GM21528 (cell line): Measurements from ENCODE around the gene CAMK2D.

ENCODE experiments used
- ATAC-seq: cut with Tn5 transposase; IDR thresholded peaks from one replicate; pipeline ENCODE4 v1.9.1; 2021; ENCODE audit warnings: mild to moderate bottlenecking, moderate library complexity; ENCODE audit not compliant: unreplicated experiment, low FRiP score

CAMK2D gene

DNA sequence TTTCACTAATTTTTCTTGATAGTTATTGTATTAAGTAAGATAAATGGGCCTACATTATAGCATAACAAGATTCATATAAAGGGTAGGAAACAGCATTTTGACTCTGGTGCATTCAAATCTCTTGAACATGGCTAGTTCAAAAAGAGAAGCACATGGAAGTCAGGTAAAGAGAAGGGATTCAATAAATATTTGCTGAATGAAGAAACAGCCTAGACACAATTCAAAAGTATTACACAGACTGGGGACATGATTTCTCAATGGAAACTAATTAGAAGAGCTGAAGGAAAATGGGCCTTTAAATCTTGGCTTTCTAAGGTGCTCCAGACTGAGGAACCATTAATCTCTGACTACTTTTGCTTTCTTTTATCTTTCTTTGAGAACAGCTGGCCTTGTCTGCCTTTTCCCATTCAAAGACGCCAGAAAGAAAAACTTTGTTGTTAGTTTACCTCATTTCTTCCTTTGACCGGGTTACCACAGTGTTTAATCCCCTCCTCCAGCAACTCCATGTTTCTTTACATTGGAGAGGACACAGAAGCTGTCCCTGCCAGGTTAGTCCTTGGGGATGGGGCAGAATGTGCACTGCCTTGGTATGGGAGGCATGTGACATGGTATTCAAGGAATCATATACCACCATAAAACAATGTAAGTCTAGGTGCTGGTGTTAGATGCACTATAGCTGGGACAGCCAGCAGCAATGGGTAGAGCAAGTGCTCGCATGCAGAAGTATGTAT, 264.2 kb downstream of the CAMK2D start:
- no peak for ATAC-seq

DNA sequence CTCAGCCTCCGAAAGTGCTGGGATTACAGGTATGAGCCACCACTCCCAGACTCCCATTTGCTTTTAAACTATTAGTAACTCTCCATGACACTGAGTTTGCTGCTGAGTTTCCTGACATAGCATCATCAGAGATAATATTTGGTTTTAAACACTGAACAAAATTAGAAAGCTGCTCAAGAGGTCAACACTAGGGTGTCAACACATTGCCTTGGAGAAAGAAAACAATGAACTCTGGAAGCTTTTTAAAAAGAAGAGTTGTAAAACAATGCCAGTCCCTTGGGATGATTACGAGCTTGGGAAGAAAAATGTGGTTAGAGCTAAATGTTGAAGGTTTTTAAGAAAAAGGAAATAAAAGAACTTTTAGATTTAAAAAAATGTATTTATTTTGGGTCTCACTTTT, 264.8 kb downstream of the CAMK2D start:
- no peak for ATAC-seq

DNA sequence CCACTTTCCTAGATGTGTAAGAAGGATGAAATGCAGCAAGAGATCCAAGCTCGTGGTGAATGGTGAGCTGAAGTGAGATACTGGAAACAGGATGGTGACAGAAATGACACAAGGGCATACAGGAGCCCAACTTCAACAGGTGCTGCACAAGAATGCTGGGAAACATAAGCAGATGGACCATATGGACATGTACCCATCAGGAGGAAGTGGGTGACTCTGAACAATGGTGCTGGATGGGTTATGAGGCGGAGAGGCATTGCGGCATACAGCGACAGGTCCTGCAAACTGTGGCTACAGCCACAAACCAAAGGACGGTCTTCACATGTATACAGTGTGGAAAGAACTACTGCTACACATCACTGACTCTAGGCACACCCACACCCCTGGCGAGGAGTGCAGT, 265.7 kb downstream of the CAMK2D start:
- no peak for ATAC-seq

DNA sequence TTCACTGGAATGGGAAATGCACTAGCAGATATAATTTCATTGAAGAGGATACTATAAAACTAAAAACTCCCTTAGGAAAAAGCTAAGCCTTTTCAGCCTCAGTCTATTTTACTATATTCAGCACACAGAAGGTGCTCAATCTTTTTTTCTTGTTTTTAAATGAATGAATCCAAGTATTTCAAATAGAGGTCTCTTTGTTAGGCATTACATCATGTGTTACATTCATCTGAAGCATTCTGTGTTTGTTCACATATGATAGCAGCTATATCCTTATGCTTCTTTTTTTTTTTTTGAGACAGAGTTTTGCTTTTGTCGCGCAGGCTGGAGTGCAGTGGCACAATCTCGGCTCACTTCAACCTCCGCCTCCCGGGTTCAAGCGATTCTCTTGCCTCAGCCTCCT, 278.4 kb downstream of the CAMK2D start:
- no peak for ATAC-seq

DNA sequence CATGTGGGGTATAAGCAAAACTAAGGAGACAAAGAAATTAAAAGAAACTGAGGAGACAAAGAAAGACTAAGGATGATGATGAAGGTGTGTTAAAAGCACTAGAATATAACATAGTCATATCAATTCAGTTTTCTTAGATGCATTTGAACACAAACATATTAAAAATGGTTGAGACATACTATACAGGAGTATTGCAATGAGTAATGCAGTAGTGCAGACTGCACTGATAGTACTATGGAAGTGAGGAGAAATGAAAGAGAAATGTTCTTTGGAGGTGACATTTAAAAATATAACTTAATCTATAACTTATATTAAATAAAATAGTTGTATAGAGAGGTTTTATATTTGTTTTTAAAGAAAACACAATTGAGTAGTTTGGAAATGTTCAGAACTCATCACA, 279.2 kb downstream of the CAMK2D start:
- ATAC-seq = no peak

DNA sequence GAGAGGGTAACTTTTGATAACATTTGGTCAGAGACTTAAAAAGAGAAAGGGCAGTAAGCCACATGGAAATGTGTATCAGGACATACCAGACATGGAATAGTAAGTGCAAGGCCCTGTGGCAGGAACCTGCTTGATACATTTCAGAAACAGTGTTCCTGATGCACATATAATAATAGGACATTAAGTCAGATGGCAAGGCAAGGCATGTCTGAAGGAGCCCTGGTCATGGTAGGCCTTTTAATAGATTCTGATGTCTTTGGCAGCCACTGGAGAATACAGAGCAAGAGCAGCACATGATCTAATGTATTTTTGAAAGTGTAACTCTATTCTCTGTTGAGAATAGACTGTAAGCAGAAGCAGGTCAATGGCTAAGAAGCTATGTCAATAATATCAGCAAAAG, 279.7 kb downstream of the CAMK2D start:
- no peak for ATAC-seq

DNA sequence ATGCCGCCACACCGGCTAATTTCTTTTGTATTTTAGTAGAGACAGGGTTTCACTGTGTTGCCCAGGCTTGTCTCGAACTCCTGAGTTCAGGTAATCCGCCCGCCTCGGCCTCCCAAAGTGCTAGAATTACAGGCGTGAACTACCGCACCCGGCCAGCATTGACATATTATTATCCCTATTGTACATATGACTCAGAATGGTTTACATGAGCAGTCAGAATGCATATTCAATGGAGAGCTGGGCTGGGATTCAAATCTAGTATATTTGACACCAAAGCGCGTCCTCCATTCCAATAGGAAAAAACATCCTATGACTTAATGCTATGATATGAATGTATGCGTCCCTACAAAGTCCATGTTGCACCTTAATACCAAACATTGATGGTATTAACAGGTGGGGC, 281.4 kb downstream of the CAMK2D start:
- no peak for ATAC-seq

DNA sequence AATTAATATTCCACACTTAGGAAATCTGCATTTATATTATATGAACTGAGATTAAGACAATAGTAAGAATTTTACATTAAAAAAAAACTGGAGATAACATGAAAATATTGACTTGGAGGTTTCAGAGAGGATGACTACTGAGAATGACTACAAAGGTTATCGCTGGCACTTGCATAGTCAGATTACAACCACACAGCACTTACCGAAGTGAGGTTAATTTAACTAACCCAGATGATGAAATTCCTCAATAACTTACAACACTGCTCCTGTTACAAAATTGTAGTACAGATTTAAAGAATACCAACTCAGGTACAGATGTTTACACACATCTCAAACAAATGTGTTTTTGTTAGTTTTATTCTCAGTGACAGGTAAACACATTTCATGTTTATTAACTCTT, 283.5 kb downstream of the CAMK2D start:
- no peak for ATAC-seq

DNA sequence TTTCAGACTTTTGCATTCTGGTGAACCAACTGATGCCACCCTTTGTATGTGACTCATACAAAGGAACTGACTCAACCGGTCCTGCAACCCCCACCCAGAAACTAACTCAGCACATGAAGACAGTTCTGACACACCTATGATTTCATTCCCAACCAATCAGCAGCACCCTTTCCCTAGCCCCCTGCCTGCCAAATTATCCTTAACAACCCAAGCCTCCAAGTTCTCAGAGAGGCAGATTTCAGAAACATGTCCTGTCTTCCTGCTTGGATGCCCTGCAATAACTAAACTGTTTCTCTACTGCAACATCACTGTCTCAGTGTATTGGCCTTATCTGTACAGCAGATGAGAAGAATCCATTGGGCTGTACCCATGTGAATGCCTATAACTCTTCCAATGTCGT, 284.7 kb downstream of the CAMK2D start:
- no peak for ATAC-seq

DNA sequence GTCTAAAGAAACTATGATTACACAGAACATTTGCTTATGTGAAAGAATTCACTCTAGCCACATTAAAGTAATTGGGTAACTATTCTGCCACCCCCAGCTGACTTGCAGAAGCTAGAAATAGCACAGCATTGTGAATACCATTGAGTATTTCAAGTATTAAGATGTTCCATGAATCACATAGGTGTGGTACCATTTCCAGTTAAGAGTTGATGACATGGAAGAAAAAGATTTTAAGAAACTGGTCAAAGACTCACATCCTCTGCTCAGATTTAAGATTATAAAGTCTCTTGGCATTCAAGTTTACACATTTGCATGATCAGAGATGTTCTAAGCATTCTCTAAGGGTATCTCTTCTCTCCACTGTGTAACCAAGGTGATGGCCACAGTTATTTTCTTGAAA, 287.5 kb downstream of the CAMK2D start:
- ATAC-seq = no peak

DNA sequence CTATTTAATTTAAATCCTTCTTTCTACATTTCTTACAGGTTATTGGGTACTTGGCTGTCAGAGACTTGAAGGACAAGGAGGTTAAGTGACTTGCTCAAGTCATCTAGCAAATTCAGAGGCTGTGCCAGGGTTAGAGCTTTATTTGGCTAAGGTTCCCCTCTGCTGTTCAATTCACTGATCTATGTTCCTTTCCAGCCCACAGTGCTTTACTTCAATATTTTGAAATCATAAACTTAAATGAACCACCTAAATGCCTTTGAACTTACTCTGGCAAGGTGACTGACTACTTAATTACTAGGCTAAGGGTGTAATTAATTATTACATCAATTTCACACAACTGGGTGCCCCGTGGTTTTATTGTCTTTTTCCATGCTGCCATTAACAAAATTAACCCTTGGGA, 288.7 kb downstream of the CAMK2D start:
- no peak for ATAC-seq

DNA sequence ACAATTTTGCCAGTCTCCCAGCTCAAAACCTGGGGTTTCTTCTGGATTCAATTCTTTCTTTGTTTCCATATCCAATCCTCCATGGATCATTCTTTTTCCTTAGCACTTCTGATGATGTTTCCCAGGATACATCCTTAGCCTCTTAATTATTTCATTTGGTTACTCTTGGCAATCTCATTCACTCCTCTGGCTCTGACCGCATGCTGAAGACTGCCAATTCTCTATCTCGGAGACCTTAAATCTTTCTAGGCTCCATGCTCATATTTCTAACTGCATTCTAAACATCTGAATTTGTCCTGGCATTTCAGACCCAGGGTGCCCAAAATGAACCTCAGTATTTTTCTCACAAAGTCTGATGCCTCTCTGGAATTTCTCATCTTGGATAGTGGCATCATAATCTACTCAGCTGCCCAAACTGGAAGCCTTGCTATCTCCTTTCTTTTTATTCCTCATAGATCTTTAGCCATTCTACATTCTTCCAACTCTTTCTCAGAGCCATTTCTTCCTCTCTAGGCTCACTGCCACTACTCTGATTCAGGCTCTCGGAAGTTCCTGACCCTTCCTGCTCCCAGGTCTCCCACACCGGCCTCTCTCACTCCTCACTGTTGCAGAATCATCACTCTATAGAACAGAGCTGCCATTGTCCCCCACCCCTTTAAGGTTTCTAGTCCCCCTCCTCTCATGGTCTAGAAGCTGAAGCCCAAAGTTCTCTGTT, 290.2 kb downstream of the CAMK2D start:
- ATAC-seq = no peak

DNA sequence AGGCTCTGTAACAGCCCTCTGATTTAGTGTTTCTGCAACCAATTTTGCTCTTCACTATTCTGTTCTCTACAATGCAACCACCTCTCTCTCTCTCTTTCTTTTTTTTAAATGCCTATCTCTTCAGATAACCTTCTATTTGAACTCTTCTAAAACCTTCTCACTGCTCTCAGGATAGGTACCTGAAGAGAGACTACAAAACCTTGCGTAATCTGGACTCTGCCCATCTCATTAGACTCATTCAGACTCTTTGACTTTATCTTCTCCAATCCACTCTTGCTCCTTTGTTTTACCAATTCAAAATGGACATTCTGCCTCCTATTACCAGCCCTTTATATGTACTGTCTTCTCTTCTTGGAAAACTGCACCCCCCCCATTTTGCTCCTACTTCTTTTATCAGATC, 291.6 kb downstream of the CAMK2D start:
- ATAC-seq = no peak

DNA sequence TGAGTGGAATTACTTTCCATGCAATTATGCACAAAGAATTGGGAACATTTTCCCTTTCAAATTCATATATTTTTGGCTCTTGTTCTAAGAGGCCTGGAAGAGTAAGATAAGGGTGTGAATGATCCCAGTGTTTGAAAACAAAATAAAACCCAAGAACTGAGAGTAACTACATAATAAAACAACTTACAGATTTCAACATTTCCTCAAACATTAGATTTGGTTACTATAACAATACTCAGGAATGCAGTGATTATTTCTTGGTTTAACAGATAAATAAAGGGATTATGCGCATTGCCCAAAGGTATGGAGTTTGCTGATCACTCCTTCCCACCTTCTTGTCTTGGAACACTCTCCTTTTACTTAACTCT, 292.5 kb downstream of the CAMK2D start:
- ATAC-seq = no peak

DNA sequence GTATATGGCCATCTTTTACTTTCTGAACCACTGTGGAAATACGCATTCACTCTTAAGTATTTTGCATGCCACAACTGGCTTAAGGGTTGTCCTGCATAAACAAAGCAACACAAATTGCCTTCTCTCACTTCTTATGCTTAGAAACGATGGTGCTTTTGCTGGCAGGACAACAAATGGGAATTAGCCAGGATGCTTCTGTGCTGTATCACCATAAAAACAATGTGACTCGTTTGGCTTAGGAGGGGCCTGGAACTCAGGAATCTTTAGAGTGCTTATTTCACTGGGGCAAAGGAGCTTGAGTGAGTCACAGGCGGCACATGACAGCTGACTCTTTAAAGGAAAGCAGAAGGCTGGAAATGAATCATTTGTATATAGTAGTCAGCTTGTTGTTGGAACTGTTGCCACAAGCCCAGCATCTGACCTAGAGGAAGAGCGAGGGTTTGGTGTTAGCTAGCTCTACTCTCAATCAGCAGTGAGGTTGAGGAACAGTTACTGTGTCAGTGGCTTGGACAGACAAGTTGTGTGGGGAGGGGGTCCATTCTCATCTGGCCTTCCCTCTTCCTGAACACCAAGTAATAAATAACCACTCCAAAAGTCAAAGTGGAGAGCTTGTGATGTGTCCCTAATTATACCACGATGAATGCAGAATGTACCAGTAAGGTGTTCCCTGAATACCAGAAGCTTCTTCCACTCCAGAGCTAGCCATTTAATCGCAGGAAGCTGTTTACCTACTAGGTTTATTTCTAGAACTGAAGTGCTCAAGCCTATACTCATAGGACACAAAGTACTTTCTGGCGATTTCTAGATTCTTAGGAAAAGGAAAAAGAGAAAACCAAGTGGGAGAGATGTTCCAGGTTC, 293.1 kb downstream of the CAMK2D start:
- ATAC-seq = no peak

DNA sequence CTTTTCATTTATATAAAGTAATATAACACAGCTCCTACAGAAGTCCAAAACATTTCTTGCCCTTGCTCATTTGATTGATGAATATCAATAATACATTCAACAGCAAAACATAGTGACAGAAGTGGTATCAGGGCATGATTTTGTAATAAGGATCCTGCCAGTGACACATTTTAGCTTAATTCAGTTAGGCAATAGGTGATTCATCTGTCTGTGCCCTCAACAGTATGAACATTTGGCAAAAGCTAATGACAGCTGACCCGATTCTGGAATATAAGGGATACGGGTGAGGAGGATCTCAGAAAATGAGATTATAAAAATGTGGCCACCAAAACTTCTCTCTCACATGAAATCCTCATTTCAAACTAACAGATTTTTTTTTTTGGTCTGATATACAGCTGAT, 294.0 kb downstream of the CAMK2D start:
- ATAC-seq = no peak

DNA sequence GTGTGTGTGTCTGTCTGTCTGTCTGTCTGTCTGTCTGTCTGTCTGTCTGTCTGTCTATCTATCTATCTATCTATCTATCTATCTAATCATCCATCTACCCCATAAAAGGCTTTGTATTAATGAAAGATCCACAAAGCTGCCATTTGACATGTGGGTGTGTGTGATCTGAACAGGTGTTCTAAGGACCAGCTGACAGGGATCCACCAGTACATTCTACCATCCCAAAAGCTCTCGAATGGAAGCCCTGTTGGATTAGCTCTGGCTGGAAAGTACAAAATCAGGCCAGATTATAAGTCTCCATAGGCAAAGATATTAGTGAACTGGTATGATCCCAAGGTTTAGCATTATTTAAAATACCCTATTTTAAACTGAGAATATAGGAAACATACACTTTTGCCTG, 299.3 kb downstream of the CAMK2D start:
- ATAC-seq = no peak

DNA sequence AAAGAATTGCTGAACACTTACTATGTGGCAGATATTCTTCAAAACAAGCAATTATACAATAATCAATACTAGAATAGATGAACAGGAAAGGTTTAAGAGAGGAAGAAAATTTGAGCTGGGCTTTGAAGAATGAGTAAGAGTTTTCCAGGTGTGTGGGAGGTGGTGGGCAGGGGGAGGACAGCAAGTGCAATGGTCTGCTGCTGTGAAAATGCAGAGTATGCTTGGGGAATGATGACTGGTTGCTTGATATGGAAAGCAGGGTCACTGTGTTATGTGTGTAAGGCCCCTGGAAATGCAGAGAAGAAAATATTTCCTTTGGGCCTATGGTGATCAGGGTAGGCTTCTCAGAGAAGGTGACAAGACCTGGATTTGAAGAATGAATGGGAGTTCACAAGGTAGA, 300.3 kb downstream of the CAMK2D start:
- no peak for ATAC-seq

DNA sequence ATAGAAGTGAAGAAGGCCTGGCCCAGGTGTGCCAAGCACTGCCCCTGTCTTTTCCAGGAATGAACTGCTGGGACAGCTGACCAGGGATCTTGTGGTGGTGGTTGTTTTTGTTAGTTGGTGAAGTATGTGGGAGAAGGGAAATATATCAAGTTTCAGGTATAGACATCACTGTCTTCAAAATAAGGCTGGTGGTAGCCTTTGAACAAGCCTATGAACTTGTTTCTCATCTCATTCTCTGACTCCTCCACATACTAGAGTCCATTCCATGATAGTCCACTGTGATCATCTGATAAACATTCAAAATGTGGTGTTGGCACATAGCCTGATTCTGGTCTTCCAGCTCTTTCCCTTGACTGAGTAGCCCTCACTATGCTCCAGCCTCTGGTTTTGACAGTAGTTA, 303.7 kb downstream of the CAMK2D start:
- ATAC-seq = no peak

DNA sequence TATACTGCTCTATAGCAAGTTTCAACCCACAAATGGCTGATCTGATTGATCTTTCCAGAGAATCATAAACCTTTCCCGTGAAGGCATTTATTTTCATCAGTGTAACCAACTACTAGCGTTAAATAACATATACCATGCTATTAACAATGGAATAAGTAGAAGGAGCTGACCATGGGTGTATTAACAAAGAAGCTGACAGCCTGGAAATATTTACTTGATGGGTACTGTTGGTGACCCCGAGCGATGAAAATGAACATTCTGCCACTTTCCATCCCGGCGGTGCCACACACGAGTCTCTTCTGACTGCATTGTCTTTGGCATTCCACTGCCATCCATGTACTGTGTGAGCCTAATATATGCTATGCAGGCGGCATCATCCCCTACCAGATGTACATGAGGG, 304.4 kb downstream of the CAMK2D start:
- ATAC-seq = no peak

DNA sequence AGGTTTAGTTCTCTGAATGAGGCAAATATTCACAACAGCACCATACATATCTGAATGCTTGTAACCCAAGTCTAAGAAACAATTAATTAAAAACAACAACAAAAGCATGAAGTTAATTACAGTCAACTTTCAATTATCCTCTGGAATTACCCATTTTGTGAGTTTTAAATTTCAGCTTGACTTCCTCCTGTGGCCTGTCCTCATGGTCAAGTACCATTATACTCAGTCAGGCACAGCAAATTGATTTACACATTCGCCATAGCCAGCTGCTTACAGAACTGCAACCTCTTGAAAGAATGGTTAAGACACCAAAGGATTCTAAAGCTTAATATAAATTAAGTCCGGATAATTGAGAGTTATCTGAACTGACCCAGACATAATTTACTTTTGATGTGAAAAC, 306.5 kb downstream of the CAMK2D start:
- ATAC-seq = no peak
